ENCODE measurements around the gene WDFY3.

The WDFY3 gene

GRCh38 chr4:84708406-84709135 is 257.9 kb downstream of the WDFY3 start:
- Histone ChIP-seq H3F3A (ENCODE audit: insufficient read depth) (no peaks in the 10 kb centered on the region), H3K9me2 (replicated peaks; ENCODE audit: insufficient read depth, low read length) (no peaks in the 10 kb centered on the region), H3K9me3 (ENCODE audit: insufficient read depth, low read length) (no peaks in the 10 kb centered on the region), H3K9ac (ENCODE audit: low read length) (no peak overlapping the region), H3K79me2 (ENCODE audit: insufficient read depth, low read length) (no peaks in the 10 kb centered on the region), H2AFZ (ENCODE audit: low read depth, low read length, severe bottlenecking) (no peak overlapping the region), H3K4me2 (ENCODE audit: low read depth, low read length, poor library complexity, severe bottlenecking) (no peak overlapping the region), H3K27ac (ENCODE audit: low read depth, low read length) (no peak overlapping the region), H3K36me3 (ENCODE audit: low read length) (no peaks in the 10 kb centered on the region), H3K4me3 (ENCODE audit: insufficient read depth, low read length, poor library complexity, severe bottlenecking) (no peak overlapping the region), H3K27me3 (ENCODE audit: low read length) (no peaks in the 10 kb centered on the region), H4K20me1 (ENCODE audit: low read depth, low read length) (no peaks in the 10 kb centered on the region)
- TF ChIP-seq EZH2phosphoT487 (conservative IDR thresholded peaks at IDR 0.05; ENCODE audit: low read length) (no peak), CTCF (IDR thresholded peaks at IDR 0.05; ENCODE audit: insufficient read depth, low read length, poor library complexity, severe bottlenecking) (no peak)

GRCh38 chr4:84706286-84706685 is 260.2 kb downstream of the WDFY3 start:
- no peak overlapping the region for H3K9ac ChIP-seq (ENCODE audit: low read length)
- H3K36me3 ChIP-seq (ENCODE audit: low read length), result no peaks in the 10 kb centered on the region
- no peaks in the 10 kb centered on the region for H3K79me2 ChIP-seq (ENCODE audit: insufficient read depth, low read length)
- H4K20me1 ChIP-seq (ENCODE audit: low read depth, low read length), result no peaks in the 10 kb centered on the region
- no peak overlapping the region for H2AFZ ChIP-seq (ENCODE audit: low read depth, low read length, severe bottlenecking)
- H3F3A ChIP-seq (ENCODE audit: insufficient read depth), result no peaks in the 10 kb centered on the region
- H3K4me2 ChIP-seq (ENCODE audit: low read depth, low read length, poor library complexity, severe bottlenecking), result no peak overlapping the region
- H3K27me3 ChIP-seq (ENCODE audit: low read length), result no peaks in the 10 kb centered on the region
- TF ChIP-seq EZH2phosphoT487 (conservative IDR thresholded peaks at IDR 0.05; ENCODE audit: low read length), result no peak
- no peak for TF ChIP-seq CTCF (IDR thresholded peaks at IDR 0.05; ENCODE audit: insufficient read depth, low read length, poor library complexity, severe bottlenecking)
- H3K9me3 ChIP-seq (ENCODE audit: insufficient read depth, low read length), result no peaks in the 10 kb centered on the region
- H3K9me2 ChIP-seq (replicated peaks; ENCODE audit: insufficient read depth, low read length), result no peaks in the 10 kb centered on the region
- H3K4me3 ChIP-seq (ENCODE audit: insufficient read depth, low read length, poor library complexity, severe bottlenecking), result no peak overlapping the region
- H3K27ac ChIP-seq (ENCODE audit: low read depth, low read length), result no peak overlapping the region

- H3K9me3 ChIP-seq (ENCODE audit: insufficient read depth, low read length), result no peaks in the 10 kb centered on the region
Observed at GRCh38 chr4:84699001-84699671, 267.4 kb downstream of the WDFY3 start.

More at GRCh38 chr4:84699001-84699671, 267.4 kb downstream of the WDFY3 start:
- Histone ChIP-seq H3K36me3 (ENCODE audit: low read length) (no peaks in the 10 kb centered on the region), H3F3A (ENCODE audit: insufficient read depth) (no peaks in the 10 kb centered on the region), H3K4me2 (ENCODE audit: low read depth, low read length, poor library complexity, severe bottlenecking) (no peak overlapping the region), H3K27ac (ENCODE audit: low read depth, low read length) (no peak overlapping the region), H2AFZ (ENCODE audit: low read depth, low read length, severe bottlenecking) (no peak overlapping the region), H3K9ac (ENCODE audit: low read length) (no peak overlapping the region), H3K79me2 (ENCODE audit: insufficient read depth, low read length) (no peaks in the 10 kb centered on the region), H4K20me1 (ENCODE audit: low read depth, low read length) (no peaks in the 10 kb centered on the region), H3K27me3 (ENCODE audit: low read length) (no peaks in the 10 kb centered on the region), H3K4me3 (ENCODE audit: insufficient read depth, low read length, poor library complexity, severe bottlenecking) (no peak overlapping the region), H3K9me2 (replicated peaks; ENCODE audit: insufficient read depth, low read length) (no peaks in the 10 kb centered on the region)
- no peak for TF ChIP-seq CTCF (IDR thresholded peaks at IDR 0.05; ENCODE audit: insufficient read depth, low read length, poor library complexity, severe bottlenecking)
- TF ChIP-seq EZH2phosphoT487 (conservative IDR thresholded peaks at IDR 0.05; ENCODE audit: low read length), result no peak

Data from SU-DHL-6 (cell line).